Upper lobe of left lung (tissue), 6 donors: ENCODE measurements around the gene FBLN2. TPM values are rescaled to one million over a fixed set of nuclear protein-coding genes. Genes with fewer than 3 reads are reported as not detected.

ENCODE experiments used
- ATAC-seq, 2 donors: fragments of 200-7000 bp; cut with Tn5 transposase; one replicate each; pipeline ENCODE4 v1.9.1; 2022; ENCODE audit warnings: mild to moderate bottlenecking in 2 of 2, moderate library complexity in 2 of 2; ENCODE audit not compliant: low FRiP score in 2 of 2
- DNase-seq, 2 donors: peaks; one replicate each; pipeline ENCODE4 v3.0.0-alpha.2; 2019 to 2020
- H3K27ac ChIP-seq, 4 donors: fragments of 200-600 bp; sonication (generic); one replicate each; pipeline ENCODE4 v1.5.1; 2016 to 2019
- H3K27me3 ChIP-seq, 4 donors: fragments of 200-600 bp; sonication (generic); one replicate each; pipeline ENCODE4 v1.5.1; 2017 to 2019
- H3K36me3 ChIP-seq, 4 donors: fragments of 200-600 bp; sonication (generic); one replicate each; pipeline ENCODE4 v1.5.1; 2016 to 2019
- H3K4me1 ChIP-seq, 4 donors: fragments of 200-600 bp; sonication (generic); one replicate each; pipeline ENCODE4 v1.5.1; 2018 to 2019
- H3K4me3 ChIP-seq, 4 donors: fragments of 200-600 bp; sonication (generic); one replicate each; pipeline ENCODE4 v1.5.1; 2017 to 2019; ENCODE audit warnings: mild to moderate bottlenecking in 2 of 4, moderate library complexity in 1 of 4
- H3K9me3 ChIP-seq, 4 donors: fragments of 200-600 bp; sonication (generic); one replicate each; pipeline ENCODE4 v1.5.1; 2018 to 2019
- EP300 ChIP-seq, 4 donors: sonication (generic); formaldehyde crosslinking; IDR thresholded peaks; one replicate each; pipeline ENCODE4 v1.5.1; 2017; ENCODE audit warnings: antibody characterized with exemption in 4 of 4, control low read depth in 2 of 4
- POLR2A ChIP-seq, 4 donors: fragments of 450-650 bp; IDR thresholded peaks; one replicate each; pipeline ENCODE4 v1.5.1; 2016 to 2017; ENCODE audit warnings: antibody characterized with exemption in 4 of 4, mild to moderate bottlenecking in 2 of 4
- POLR2AphosphoS5 ChIP-seq, 2 donors: sonication (generic); formaldehyde crosslinking; IDR thresholded peaks; one replicate each; pipeline ENCODE4 v1.5.1; 2017; ENCODE audit warnings: antibody characterized with exemption in 2 of 2
- WGBS, 2 donors: methylation state at CpG; one replicate each; pipeline ENCODE4 v1.1.5; 2017 to 2018; 5-methylcytosine and 5-hydroxymethylcytosine counted together
- total RNA-seq, 6 donors: library from RNA; depleted of rRNA in 4 of 6; stranded (reverse); fragments of >200 nt in 4 of 6; gene quantifications; one replicate each; pipeline versions ENCODE4 v1.1.0 to v1.2.1, GENCODE V29; 2016 to 2021
- TF ChIP-seq, protein P1 (sequence below), 6 experiments: fragments of 450-650 bp in 4 of 6; fragments of 200-600 bp in 2 of 6; sonication (generic) in 2 of 6; IDR thresholded peaks; one replicate each; pipeline ENCODE4 v1.5.1; 2016 to 2019; ENCODE audit warnings: antibody characterized with exemption in 6 of 6
- donor health status: DM: no; HTN: no; CAD: no; lungs with moderate emphysema.
- donor health status: DM: no; HTN: yes; CAD: no; lungs with severe emphysema.

The FBLN2 gene
- total RNA-seq, 6 donors from 2014 or later = 2.1 to 85.7 (median 19.5) TPM

DNA sequence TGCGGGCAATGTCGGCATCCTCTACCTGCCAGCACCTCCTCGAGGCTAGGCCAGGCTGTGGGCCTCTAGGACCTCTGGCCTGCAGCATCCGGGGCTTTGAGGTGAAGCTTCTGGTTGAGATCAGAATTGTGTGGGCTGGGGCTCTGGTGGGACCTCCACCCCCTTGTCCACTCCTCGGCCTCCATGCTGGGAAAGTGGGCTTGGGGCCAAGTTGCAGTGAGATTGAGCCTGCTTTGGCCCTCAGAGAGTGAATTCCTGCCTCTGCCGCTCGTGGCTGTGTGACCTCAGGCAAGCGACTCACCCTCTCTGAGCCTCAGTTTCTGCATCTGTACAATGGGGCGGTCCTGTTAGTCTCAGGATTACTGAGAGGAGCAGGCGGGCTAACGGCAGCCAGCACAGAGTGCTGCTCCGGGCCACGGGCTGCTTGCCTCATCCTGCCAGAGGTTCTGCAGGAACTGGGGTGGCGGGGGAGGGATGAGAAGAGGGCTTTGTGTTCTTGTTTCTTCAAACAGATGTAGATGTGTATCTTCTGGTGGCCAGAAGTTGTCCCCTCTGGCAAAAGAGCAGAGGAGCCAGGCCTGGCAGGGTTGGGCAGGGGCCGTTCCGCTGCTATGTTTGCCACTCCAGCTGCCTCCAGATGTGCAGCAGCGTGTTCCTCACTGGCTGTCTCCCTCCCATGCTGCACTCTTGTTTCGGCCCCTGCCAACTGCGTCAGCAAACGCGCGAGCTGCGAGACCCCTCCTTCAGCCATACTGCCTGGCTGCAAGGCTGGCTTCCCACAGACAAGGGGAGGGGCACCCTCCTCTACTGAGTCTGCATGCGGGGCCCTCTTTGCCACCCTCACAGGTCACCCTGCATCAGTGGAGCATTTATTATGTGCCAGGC is 33.7 kb downstream of the FBLN2 start:
- TF ChIP-seq POLR2A (IDR thresholded peaks at IDR 0.05) (no peak), EP300 (IDR thresholded peaks at IDR 0.05) (no peak), POLR2AphosphoS5 (IDR thresholded peaks at IDR 0.05) (no peak)
- TF ChIP-seq, protein P1, sequence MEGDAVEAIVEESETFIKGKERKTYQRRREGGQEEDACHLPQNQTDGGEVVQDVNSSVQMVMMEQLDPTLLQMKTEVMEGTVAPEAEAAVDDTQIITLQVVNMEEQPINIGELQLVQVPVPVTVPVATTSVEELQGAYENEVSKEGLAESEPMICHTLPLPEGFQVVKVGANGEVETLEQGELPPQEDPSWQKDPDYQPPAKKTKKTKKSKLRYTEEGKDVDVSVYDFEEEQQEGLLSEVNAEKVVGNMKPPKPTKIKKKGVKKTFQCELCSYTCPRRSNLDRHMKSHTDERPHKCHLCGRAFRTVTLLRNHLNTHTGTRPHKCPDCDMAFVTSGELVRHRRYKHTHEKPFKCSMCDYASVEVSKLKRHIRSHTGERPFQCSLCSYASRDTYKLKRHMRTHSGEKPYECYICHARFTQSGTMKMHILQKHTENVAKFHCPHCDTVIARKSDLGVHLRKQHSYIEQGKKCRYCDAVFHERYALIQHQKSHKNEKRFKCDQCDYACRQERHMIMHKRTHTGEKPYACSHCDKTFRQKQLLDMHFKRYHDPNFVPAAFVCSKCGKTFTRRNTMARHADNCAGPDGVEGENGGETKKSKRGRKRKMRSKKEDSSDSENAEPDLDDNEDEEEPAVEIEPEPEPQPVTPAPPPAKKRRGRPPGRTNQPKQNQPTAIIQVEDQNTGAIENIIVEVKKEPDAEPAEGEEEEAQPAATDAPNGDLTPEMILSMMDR (IDR thresholded peaks at IDR 0.05) = no peak
- DNase-seq (peak in 1 of 2 donors; percentile 78), ATAC-seq (no peak)
- no peaks in the 10 kb centered on the region for H3K27me3 ChIP-seq
- H3K27ac ChIP-seq = no peak overlapping the region
- no peak overlapping the region for H3K4me3 ChIP-seq
- no peaks in the 10 kb centered on the region for H3K9me3 ChIP-seq
- H3K4me1 ChIP-seq = no peaks in the 10 kb centered on the region
- H3K36me3 ChIP-seq = no peaks in the 10 kb centered on the region
- 71 to 83% methylated on average over 10 to 24 of the region's 24 CpGs for WGBS, 2 donors

DNA sequence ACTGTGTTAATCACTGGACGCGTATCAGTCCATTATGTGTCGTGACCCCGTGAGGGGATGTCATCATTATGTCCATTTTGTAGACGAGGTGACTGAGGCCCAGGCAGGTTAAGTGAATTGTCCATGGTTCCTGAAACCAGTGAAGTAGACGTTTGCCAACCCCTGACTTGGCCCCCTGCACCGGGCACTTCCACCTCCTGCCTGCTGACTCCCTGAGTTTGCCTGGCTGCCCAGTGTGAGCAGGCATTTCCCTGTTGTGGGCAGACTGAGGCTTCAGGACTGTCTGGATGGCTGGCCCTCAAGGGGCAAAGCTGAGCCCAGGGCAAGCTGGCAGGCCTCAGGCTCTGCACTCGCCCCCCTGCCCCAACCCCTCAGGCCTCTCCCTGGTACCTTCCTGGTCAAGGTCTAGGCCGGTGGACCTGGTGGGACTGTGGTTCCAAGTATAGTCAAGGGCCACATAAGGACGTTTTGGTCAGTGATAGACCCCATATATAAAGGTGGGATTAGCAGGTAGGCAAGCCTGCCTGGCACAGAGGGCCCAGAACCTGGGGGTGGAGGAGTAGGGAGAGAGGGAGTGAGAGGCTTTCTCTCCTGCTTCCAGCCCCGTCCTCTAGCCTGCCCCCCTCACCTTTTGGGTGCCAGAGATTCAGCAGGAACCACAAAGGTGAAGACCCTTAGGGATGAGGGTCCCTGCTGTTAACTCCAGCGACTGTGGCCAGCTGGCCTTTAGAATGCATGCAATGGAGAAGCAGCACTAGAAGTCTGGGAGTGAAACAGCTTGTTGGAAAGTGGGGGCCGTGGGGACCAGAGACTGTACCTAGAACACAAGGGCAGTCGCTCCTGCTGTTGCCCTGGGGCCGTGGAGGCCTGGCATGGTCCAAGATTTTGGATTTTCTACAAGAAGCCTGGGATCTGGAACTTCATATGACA is 34.6 kb downstream of the FBLN2 start:
- Histone ChIP-seq H3K27me3 (no peaks in the 10 kb centered on the region), H3K27ac (no peak overlapping the region), H3K4me1 (no peaks in the 10 kb centered on the region), H3K9me3 (no peaks in the 10 kb centered on the region), H3K36me3 (no peaks in the 10 kb centered on the region), H3K4me3 (no peak overlapping the region)
- TF ChIP-seq POLR2A (IDR thresholded peaks at IDR 0.05) (no peak), POLR2AphosphoS5 (IDR thresholded peaks at IDR 0.05) (no peak), EP300 (IDR thresholded peaks at IDR 0.05) (no peak)
- TF ChIP-seq, protein P1 (IDR thresholded peaks at IDR 0.05) = no peak
- DNase-seq (no peak), ATAC-seq (no peak)
- 84 to 87% methylated on average over 10 to 15 of the region's 15 CpGs for WGBS, 2 donors

DNA sequence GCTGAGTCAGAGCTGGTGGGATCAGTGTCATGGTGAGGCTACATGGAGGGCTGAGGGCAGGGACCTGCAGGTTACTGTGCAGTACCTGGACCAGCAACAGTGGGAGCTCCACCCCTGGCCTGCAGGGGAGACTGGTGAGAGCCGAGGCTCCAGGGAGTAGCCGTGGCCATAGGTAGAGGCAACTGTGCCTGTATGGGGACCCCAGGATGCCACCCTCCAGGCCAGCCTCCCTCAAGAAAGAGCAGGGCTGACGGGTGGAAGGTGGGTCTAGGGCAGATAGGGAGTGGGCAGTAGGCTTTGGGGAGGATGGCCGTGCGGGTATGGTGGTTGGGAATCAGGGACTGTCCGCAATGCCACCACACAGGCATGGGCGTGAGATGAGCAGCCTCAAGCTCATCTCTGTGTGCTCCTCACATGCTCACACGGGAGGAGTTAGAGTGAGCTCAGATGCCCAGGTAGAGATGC is 35.5 kb downstream of the FBLN2 start:
- 91 to 100% methylated on average over 1 to 8 of the region's 8 CpGs for WGBS, 2 donors
- TF ChIP-seq POLR2AphosphoS5 (IDR thresholded peaks at IDR 0.05) (no peak), POLR2A (IDR thresholded peaks at IDR 0.05) (no peak), EP300 (IDR thresholded peaks at IDR 0.05) (no peak)
- TF ChIP-seq, protein P1 (IDR thresholded peaks at IDR 0.05) = no peak
- no peak for DNase-seq

DNA sequence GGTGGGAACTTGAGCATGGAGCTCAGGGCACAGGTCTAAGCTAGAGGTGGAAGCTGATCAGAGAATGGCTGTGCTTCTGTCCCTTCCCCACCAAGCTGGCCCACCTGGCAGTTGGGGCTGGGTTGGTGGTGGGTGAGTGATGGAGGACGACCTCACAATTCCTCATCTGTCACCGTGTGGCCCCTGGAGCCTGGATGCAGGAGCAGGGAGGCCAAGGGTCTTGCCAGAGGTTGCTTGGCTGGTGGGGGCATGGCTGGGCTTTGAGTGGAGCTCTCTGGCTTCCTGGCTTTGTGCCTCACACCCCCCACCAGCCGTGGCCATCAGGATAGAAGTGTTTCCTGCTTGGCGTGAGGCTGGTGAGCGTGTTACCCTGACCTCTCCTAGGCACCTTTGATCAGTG is 36.0 kb downstream of the FBLN2 start:
- Histone ChIP-seq H3K4me3 (no peak overlapping the region), H3K27me3 (no peaks in the 10 kb centered on the region), H3K9me3 (no peaks in the 10 kb centered on the region), H3K27ac (no peak overlapping the region), H3K36me3 (no peaks in the 10 kb centered on the region), H3K4me1 (no peaks in the 10 kb centered on the region)
- TF ChIP-seq POLR2A (IDR thresholded peaks at IDR 0.05) = no peak
- no peak for TF ChIP-seq EP300 (IDR thresholded peaks at IDR 0.05)
- TF ChIP-seq, protein P1 (IDR thresholded peaks at IDR 0.05) = no peak
- TF ChIP-seq POLR2AphosphoS5 (IDR thresholded peaks at IDR 0.05) = no peak
- WGBS, 2 donors = 66 to 82% methylated on average over 5 of the region's 5 CpGs
- DNase-seq = no peak
- ATAC-seq = no peak

More for the DNA sequence above, 35.5 kb downstream of the FBLN2 start:
- Histone ChIP-seq H3K9me3 (no peaks in the 10 kb centered on the region), H3K4me3 (no peak overlapping the region), H3K4me1 (no peaks in the 10 kb centered on the region), H3K27me3 (no peaks in the 10 kb centered on the region), H3K36me3 (no peaks in the 10 kb centered on the region), H3K27ac (no peak overlapping the region)
- ATAC-seq = no peak
